ENCODE results near the gene IQSEC1.
A peak's percentile ranks its signal among the peaks of the same experiment; 100 is the strongest.

The IQSEC1 gene

GRCh38 chr3:12985148-12985547 is 88.1 kb downstream of the IQSEC1 start:
- Histone ChIP-seq H3K9me3 (ENCODE audit: control insufficient read depth, low read length) (no peaks in the 10 kb centered on the region), H3K4me1 (ENCODE audit: control insufficient read depth, insufficient read depth, low read length, poor library complexity, severe bottlenecking) (peaks cover 16% of the 10 kb centered on the region), H3K4me3 (ENCODE audit: insufficient read depth, low read depth, low read length, poor library complexity, severe bottlenecking) (no peak overlapping the region), H3K27me3 (replicated peaks; ENCODE audit: control insufficient read depth, insufficient read depth, low read length, poor library complexity, severe bottlenecking) (no peaks in the 10 kb centered on the region), H3K36me3 (ENCODE audit: control insufficient read depth, insufficient read depth, low read length) (peaks cover 11% of the 10 kb centered on the region), H3K27ac (ENCODE audit: insufficient read depth, low read length, poor library complexity, severe bottlenecking) (peak overlapping the region; percentile 16)
- DNase-seq = no peak

DNA sequence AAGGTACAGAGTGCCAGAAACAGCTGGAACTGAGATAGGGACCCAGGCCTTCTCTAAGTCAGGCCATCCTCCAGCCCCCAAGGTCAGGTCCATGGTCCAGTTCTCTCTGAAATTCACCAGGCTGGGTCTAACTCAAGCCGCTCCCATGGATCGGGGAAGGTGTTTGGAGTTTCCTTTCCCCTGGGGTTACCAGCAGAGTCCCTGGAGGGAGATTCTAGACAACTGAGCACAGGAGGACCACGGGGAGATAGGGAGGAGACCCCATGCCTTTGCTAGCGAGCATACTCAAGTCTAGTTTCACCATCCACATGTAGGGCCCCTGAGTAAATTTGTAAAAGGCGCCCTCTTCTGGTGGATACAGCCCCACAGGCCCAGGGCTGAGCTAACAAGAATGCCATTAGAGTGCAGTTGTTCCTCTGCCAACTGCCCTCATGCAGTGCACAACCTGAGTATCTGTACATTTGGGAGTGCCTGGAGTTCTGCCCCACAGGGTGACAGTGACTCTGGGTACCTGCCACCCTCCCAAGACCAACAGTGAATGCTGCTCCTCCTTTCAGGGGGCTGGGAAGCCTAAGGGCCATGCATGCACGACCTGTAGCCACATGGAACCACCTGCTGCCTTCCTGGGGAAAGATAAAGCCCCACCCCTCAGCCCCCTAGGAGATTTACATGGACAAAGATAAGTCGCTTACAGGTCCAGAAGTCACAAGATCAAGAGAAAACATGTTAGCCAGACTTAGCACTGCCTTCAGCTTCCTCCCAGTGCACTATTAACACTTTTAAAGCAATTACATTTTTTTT is 89.0 kb downstream of the IQSEC1 start:
- peaks cover 13% of the 10 kb centered on the region for H3K36me3 ChIP-seq (ENCODE audit: control insufficient read depth, insufficient read depth, low read length)

GRCh38 chr3:12983319-12983718 is 89.9 kb downstream of the IQSEC1 start:
- Histone ChIP-seq H3K27ac (ENCODE audit: insufficient read depth, low read length, poor library complexity, severe bottlenecking) (no peak overlapping the region), H3K27me3 (replicated peaks; ENCODE audit: control insufficient read depth, insufficient read depth, low read length, poor library complexity, severe bottlenecking) (no peaks in the 10 kb centered on the region), H3K4me3 (ENCODE audit: insufficient read depth, low read depth, low read length, poor library complexity, severe bottlenecking) (no peak overlapping the region), H3K4me1 (ENCODE audit: control insufficient read depth, insufficient read depth, low read length, poor library complexity, severe bottlenecking) (peaks cover 10% of the 10 kb centered on the region), H3K36me3 (ENCODE audit: control insufficient read depth, insufficient read depth, low read length) (peaks cover 18% of the 10 kb centered on the region), H3K9me3 (ENCODE audit: control insufficient read depth, low read length) (no peaks in the 10 kb centered on the region)
- DNase-seq = no peak

More for the DNA sequence above, 89.0 kb downstream of the IQSEC1 start:
- Histone ChIP-seq H3K9me3 (ENCODE audit: control insufficient read depth, low read length) (no peaks in the 10 kb centered on the region), H3K27ac (ENCODE audit: insufficient read depth, low read length, poor library complexity, severe bottlenecking) (no peak overlapping the region), H3K4me3 (ENCODE audit: insufficient read depth, low read depth, low read length, poor library complexity, severe bottlenecking) (no peak overlapping the region), H3K27me3 (replicated peaks; ENCODE audit: control insufficient read depth, insufficient read depth, low read length, poor library complexity, severe bottlenecking) (no peaks in the 10 kb centered on the region), H3K4me1 (ENCODE audit: control insufficient read depth, insufficient read depth, low read length, poor library complexity, severe bottlenecking) (peaks cover 10% of the 10 kb centered on the region)
- peak in 2 of 3 donors; percentile 24 to 31 for DNase-seq

- H3K4me3 ChIP-seq (ENCODE audit: insufficient read depth, low read depth, low read length, poor library complexity, severe bottlenecking) = no peak overlapping the region
- no peak overlapping the region for H3K27ac ChIP-seq (ENCODE audit: insufficient read depth, low read length, poor library complexity, severe bottlenecking)
- peaks cover 10% of the 10 kb centered on the region for H3K4me1 ChIP-seq (ENCODE audit: control insufficient read depth, insufficient read depth, low read length, poor library complexity, severe bottlenecking)
- no peaks in the 10 kb centered on the region for H3K9me3 ChIP-seq (ENCODE audit: control insufficient read depth, low read length)
- no peak for DNase-seq
- H3K27me3 ChIP-seq (replicated peaks; ENCODE audit: control insufficient read depth, insufficient read depth, low read length, poor library complexity, severe bottlenecking) = no peaks in the 10 kb centered on the region
- H3K36me3 ChIP-seq (ENCODE audit: control insufficient read depth, insufficient read depth, low read length) = peaks cover 25% of the 10 kb centered on the region
These were observed 90.6 kb downstream of the IQSEC1 start for GRCh38 chr3:12982619-12983101.

DNA sequence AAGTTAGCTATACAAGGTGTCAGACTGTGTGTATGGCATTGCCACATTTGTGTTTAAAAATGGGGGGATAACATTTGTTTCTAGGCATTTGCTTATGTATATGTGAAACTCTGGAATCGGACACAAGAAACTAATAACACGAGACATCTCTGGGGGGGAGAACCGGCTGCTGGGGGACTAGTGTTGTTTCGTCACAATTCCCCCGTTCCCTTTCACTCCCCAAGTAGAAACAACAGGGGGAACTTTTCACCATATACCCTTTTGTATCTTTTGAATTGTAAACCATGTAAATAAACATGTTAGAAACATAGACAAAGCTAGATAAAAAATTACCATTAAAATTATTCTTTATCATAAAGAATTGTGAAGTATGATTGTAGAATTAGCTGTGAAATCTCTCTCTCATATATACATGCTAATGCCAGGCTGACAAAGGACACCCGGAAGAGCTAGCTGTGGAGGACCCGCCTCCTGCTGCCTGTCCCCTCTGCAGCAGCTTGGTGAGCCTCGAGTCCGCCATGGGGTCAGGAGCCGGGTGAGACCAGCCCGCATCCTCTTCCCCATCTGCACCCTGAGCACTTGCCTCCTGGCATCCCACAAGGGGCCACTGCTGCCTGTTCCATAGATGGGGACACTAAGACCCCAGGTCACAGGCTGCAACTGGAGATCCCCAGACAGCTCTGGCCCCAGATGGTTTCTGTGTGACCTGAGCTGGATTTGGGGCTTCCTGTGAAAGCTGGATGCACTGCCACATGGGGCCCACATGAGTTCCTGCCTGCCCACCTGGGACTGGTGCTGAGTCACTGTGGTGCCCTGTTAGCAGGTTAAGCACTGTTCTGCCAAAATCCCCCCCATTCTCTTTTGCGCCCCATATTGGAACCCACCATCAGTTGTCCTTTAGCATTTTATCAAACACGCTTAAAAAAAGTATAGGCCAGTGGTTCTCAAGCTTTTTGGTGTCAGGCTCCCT is 91.6 kb downstream of the IQSEC1 start:
- H3K27me3 ChIP-seq (replicated peaks; ENCODE audit: control insufficient read depth, insufficient read depth, low read length, poor library complexity, severe bottlenecking) = no peaks in the 10 kb centered on the region
- H3K27ac ChIP-seq (ENCODE audit: insufficient read depth, low read length, poor library complexity, severe bottlenecking) = no peak overlapping the region
- no peak overlapping the region for H3K4me3 ChIP-seq (ENCODE audit: insufficient read depth, low read depth, low read length, poor library complexity, severe bottlenecking)
- H3K36me3 ChIP-seq (ENCODE audit: control insufficient read depth, insufficient read depth, low read length) = peaks cover 18% of the 10 kb centered on the region
- DNase-seq = no peak
- peaks cover 10% of the 10 kb centered on the region for H3K4me1 ChIP-seq (ENCODE audit: control insufficient read depth, insufficient read depth, low read length, poor library complexity, severe bottlenecking)
- H3K9me3 ChIP-seq (ENCODE audit: control insufficient read depth, low read length) = no peaks in the 10 kb centered on the region

DNA sequence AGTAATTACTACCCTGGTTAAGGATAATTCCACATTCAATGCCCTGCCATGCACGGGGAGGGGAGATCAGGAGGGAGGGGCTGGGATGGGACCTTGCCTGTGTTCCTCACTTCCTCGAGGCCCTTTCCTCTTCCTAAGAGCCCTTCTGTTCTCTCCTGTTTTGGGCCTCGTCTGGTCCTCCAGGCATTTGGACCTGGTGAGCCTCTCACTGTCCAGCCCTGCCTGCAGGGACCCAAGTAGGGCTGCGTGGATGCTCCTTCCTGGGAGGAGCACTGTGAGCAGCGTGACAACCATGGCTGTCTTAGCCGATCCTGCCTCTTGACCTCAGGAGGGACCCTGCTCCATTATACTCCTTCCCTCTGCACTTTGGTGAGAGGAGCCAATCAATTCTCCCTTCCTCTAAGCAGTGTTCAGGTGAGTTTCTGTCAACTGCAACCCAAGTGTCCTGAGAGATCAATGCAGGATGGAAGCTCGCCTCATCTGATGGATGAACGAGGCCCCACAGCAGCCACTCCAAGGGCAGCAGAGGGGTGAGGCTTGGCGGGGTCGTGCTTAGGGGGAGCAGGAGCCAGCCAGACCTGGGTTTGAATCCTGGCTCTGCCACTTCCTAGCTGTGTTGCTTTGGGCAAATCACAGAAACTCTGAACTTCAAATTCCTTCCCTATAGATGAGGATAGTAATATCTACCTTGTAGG is 92.5 kb downstream of the IQSEC1 start:
- peaks cover 10% of the 10 kb centered on the region for H3K4me1 ChIP-seq (ENCODE audit: control insufficient read depth, insufficient read depth, low read length, poor library complexity, severe bottlenecking)
- H3K4me3 ChIP-seq (ENCODE audit: insufficient read depth, low read depth, low read length, poor library complexity, severe bottlenecking) = no peak overlapping the region
- peaks cover 14% of the 10 kb centered on the region for H3K36me3 ChIP-seq (ENCODE audit: control insufficient read depth, insufficient read depth, low read length)
- H3K27ac ChIP-seq (ENCODE audit: insufficient read depth, low read length, poor library complexity, severe bottlenecking) = no peak overlapping the region
- no peaks in the 10 kb centered on the region for H3K9me3 ChIP-seq (ENCODE audit: control insufficient read depth, low read length)
- H3K27me3 ChIP-seq (replicated peaks; ENCODE audit: control insufficient read depth, insufficient read depth, low read length, poor library complexity, severe bottlenecking) = no peaks in the 10 kb centered on the region
- DNase-seq = no peak

GRCh38 chr3:12979947-12980487 is 93.2 kb downstream of the IQSEC1 start:
- Histone ChIP-seq H3K36me3 (ENCODE audit: control insufficient read depth, insufficient read depth, low read length) (peaks cover 14% of the 10 kb centered on the region), H3K27me3 (replicated peaks; ENCODE audit: control insufficient read depth, insufficient read depth, low read length, poor library complexity, severe bottlenecking) (no peaks in the 10 kb centered on the region), H3K4me3 (ENCODE audit: insufficient read depth, low read depth, low read length, poor library complexity, severe bottlenecking) (no peak overlapping the region), H3K4me1 (ENCODE audit: control insufficient read depth, insufficient read depth, low read length, poor library complexity, severe bottlenecking) (peaks cover 10% of the 10 kb centered on the region), H3K9me3 (ENCODE audit: control insufficient read depth, low read length) (no peaks in the 10 kb centered on the region), H3K27ac (ENCODE audit: insufficient read depth, low read length, poor library complexity, severe bottlenecking) (no peak overlapping the region)
- no peak for DNase-seq

GRCh38 chr3:12979151-12979946 is 93.9 kb downstream of the IQSEC1 start:
- H3K27me3 ChIP-seq (replicated peaks; ENCODE audit: control insufficient read depth, insufficient read depth, low read length, poor library complexity, severe bottlenecking) = no peaks in the 10 kb centered on the region
- no peak for DNase-seq
- no peak overlapping the region for H3K4me3 ChIP-seq (ENCODE audit: insufficient read depth, low read depth, low read length, poor library complexity, severe bottlenecking)
- H3K4me1 ChIP-seq (ENCODE audit: control insufficient read depth, insufficient read depth, low read length, poor library complexity, severe bottlenecking) = peaks cover 10% of the 10 kb centered on the region
- H3K9me3 ChIP-seq (ENCODE audit: control insufficient read depth, low read length) = no peaks in the 10 kb centered on the region
- peaks cover 14% of the 10 kb centered on the region for H3K36me3 ChIP-seq (ENCODE audit: control insufficient read depth, insufficient read depth, low read length)
- no peak overlapping the region for H3K27ac ChIP-seq (ENCODE audit: insufficient read depth, low read length, poor library complexity, severe bottlenecking)

DNA sequence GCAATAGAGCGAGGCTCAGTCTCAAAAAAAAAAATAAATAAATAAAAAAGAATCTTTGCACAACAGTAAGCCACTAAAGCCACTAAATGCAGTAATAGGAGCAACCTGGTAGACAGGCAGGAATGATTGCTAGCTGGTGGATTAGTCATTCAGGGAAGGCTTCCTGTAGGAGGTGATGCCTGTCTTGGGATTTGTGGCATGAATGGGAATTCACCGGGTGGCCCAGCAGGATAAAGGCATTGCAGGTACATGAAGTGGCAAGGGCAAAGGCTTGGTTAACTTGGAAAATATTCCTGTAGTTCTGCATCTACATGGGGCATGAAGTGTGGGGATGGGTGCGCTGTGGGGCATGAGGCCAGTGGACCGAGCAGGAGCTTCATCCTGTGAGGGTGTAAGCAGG is 94.5 kb downstream of the IQSEC1 start:
- no peak overlapping the region for H3K4me3 ChIP-seq (ENCODE audit: insufficient read depth, low read depth, low read length, poor library complexity, severe bottlenecking)
- H3K4me1 ChIP-seq (ENCODE audit: control insufficient read depth, insufficient read depth, low read length, poor library complexity, severe bottlenecking) = peaks cover 10% of the 10 kb centered on the region
- H3K9me3 ChIP-seq (ENCODE audit: control insufficient read depth, low read length) = no peaks in the 10 kb centered on the region
- H3K36me3 ChIP-seq (ENCODE audit: control insufficient read depth, insufficient read depth, low read length) = peaks cover 14% of the 10 kb centered on the region
- no peak overlapping the region for H3K27ac ChIP-seq (ENCODE audit: insufficient read depth, low read length, poor library complexity, severe bottlenecking)
- H3K27me3 ChIP-seq (replicated peaks; ENCODE audit: control insufficient read depth, insufficient read depth, low read length, poor library complexity, severe bottlenecking) = no peaks in the 10 kb centered on the region
- DNase-seq = no peak
